GM10248 (cell line): ENCODE measurements around the gene GPR137C.

Source experiments
- CTCF ChIA-PET: fragments of 300-600 bp; sonication (Branson Sonifier 250); formaldehyde crosslinking; extraction: SDS; loops from one replicate; lab custom pipeline; 2021; ENCODE audit warnings: antibody characterized with exemption; lab: Yijun Ruan, JAX
- POLR2A ChIA-PET: fragments of 350-650 bp; sonication (Branson Sonifier 250); formaldehyde crosslinking; extraction: SDS; loops from one replicate; lab custom pipeline; 2020; ENCODE audit warnings: antibody characterized with exemption; lab: Yijun Ruan, JAX
- DNase-seq: peaks from one replicate; pipeline ENCODE4 v3.0.0; 2012; ENCODE audit errors: extremely low spot score
- TF ChIP-seq, protein P1 (sequence below): IDR thresholded peaks from 2 replicates; pipeline ENCODE4 v1.5.1; 2012; ENCODE audit warnings: mild to moderate bottlenecking, low read depth; ENCODE audit errors: extremely low read depth, missing control alignments, control extremely low read depth

The GPR137C gene

DNA sequence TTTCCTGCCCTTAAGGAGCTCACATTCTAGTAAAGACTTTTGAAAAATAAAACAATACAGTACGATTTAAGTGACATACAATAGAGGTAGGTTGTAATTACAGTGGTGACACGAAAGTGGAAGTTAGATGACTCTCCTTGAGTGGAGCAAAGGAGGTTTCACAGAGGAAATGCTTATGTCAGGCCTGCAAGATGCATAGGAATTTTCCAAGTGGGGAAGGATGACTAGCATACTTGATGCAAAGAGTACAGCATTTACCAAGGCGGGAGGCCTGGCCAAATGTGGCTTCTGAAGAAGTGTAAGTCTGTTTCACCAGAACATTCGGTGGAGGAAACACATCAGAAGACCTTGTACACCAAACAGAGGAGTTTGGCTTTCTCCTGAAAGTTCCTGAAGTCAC is 87.5 kb downstream of the GPR137C start:
- ChIA-PET POLR2A (no interaction called here), CTCF (no interaction called here)
- TF ChIP-seq, protein P1, sequence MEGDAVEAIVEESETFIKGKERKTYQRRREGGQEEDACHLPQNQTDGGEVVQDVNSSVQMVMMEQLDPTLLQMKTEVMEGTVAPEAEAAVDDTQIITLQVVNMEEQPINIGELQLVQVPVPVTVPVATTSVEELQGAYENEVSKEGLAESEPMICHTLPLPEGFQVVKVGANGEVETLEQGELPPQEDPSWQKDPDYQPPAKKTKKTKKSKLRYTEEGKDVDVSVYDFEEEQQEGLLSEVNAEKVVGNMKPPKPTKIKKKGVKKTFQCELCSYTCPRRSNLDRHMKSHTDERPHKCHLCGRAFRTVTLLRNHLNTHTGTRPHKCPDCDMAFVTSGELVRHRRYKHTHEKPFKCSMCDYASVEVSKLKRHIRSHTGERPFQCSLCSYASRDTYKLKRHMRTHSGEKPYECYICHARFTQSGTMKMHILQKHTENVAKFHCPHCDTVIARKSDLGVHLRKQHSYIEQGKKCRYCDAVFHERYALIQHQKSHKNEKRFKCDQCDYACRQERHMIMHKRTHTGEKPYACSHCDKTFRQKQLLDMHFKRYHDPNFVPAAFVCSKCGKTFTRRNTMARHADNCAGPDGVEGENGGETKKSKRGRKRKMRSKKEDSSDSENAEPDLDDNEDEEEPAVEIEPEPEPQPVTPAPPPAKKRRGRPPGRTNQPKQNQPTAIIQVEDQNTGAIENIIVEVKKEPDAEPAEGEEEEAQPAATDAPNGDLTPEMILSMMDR = no peak
- DNase-seq = no peak

DNA sequence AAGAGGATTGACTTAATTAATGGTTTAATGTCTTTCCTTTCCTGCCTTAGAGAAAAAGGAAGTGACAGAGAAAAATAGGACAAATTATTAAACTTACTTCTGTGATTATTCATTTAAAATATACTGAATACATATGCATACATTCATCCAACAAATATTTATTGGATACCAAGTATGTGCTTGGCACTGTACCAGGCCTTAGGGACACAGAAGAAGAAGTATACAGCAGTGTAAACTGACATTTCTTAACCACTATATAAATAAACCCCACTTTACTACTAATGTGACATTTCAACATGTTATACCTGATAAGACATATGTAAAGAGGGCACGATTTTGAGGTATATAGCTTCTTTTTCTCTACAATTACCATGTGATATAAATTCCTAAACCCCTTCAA is 89.1 kb downstream of the GPR137C start:
- CTCF ChIA-PET = no interaction called here
- POLR2A ChIA-PET = no interaction called here

DNA sequence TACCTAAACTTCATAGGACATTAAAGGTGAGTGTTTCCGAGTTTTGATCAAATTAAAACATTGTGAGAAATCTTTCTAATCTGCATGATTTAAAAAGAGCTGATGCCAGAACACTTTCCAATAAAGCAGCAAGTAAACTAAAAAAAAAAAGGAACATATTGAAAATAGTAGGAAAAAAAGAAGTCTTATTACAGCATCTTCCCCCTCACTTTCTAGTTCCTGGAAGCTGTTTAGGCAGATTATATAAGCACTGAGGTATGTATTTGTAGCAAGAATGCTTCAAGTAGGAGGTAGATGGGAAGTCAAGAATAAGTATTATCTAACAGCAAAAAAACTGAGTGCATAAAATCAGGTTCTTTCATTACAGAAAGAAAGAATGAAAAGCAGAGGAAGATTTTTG is 96.9 kb downstream of the GPR137C start:
- TF ChIP-seq, protein P1 = no peak
- ChIA-PET CTCF (no interaction called here), POLR2A (no interaction called here)
- no peak for DNase-seq

More for the DNA sequence above, 89.1 kb downstream of the GPR137C start:
- TF ChIP-seq, protein P1 = no peak
- DNase-seq = no peak

DNA sequence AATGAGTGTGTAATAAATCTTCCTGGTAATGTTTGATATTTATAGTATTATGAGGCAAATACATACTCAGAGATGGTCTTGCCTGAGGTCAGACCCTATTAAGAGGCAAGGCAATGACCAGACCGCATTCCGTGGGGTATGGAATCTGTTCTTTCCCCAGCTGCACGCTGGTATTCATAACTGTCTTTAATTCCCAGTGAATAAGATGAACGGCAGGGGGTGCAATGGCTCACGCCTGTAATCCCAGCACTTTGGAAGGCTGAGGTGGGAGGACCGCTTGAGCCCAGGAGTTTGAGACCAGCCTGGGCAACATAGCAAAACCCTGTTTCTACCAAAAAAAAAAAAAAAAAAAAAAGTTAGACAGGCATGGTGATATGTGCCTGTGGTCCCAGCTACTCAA is 98.1 kb downstream of the GPR137C start:
- DNase-seq = no peak
- TF ChIP-seq, protein P1 = no peak
- CTCF ChIA-PET = no interaction called here
- POLR2A ChIA-PET = no interaction called here

DNA sequence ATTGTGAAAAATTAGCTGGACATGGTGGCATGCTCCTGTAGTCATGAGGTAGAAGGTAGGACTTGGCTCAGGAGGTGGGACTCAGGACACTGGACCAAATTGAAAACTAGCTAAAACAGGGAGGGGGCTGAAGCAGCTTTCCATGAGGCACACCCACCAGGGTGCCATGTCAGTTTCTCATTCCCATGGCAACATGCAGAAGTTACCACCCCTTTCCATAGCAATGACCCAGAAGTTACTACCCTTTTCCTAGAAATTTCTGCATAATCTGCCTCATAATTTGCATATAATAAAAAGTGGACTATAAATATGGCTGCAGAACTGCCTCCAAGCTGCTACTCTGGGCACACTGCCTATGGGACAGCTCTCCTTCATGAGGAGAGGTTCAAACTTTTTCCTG is 104.3 kb downstream of the GPR137C start:
- POLR2A ChIA-PET = interaction anchor here (0.7 kb wide), 1 partner anchor 1909 kb away, joined by 3 read pairs; no protein-coding TSS in a partner anchor
- TF ChIP-seq, protein P1 = no peak
- DNase-seq = no peak
- CTCF ChIA-PET = interaction anchor here (1.4 kb wide), 1 partner anchor 9 kb away, joined by 5 read pairs; no protein-coding TSS in a partner anchor

DNA sequence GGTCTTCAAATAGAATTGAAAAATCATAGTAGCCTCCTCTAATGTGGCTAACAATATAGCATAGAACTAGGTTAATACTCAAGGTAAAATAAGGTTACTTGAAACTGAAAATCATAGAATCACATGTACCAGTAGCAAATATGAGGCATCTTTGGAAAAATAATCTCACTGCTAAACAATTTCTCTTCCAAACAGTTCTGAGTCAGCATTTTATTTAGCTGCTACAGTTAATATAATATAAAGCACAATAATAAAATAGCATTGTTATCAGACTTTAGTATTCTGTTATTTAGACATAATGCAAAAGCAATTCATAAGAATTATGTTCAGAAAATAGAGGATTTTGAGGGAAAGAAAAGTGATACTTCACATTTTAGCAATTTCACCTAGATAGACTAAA is 107.7 kb downstream of the GPR137C start:
- TF ChIP-seq, protein P1 = no peak
- DNase-seq = no peak
- CTCF ChIA-PET = interaction anchor here (1.3 kb wide), 1 partner anchor 14 kb away, joined by 3 read pairs; no protein-coding TSS in a partner anchor
- POLR2A ChIA-PET = no interaction called here
